GM12878 (cell line): ENCODE data around the gene CCDC91.

Source experiments
- HCFC1 ChIP-seq: fragments of 150-350 bp; IDR thresholded peaks from 2 replicates; pipeline ENCODE4 v1.6.1; 2014; ENCODE audit warnings: low read length
- KDM1A ChIP-seq: fragments of 200-600 bp; sonication (generic); IDR thresholded peaks from 2 replicates; pipeline ENCODE4 v1.6.1; 2016; ENCODE audit warnings: borderline replicate concordance
- MEF2A ChIP-seq: IDR thresholded peaks from 2 replicates; pipeline ENCODE4 v1.6.1; 2011; ENCODE audit warnings: low read depth, mild to moderate bottlenecking, low read length, moderate library complexity; ENCODE audit not compliant: insufficient read depth
- MTA3 ChIP-seq: IDR thresholded peaks from 2 replicates; pipeline ENCODE4 v1.6.1; 2012; ENCODE audit warnings: low read length, inconsistent platforms, borderline replicate concordance
- NFIC ChIP-seq: IDR thresholded peaks from 2 replicates; pipeline ENCODE4 v1.6.1; 2012; ENCODE audit warnings: low read depth, mild to moderate bottlenecking, inconsistent platforms, low read length, moderate library complexity
- POLR2AphosphoS5 ChIP-seq: IDR thresholded peaks from 2 replicates; pipeline ENCODE4 v1.6.1; 2011; ENCODE audit warnings: mild to moderate bottlenecking, low read length, inconsistent platforms
- SMC3 ChIP-seq: IDR thresholded peaks from 2 replicates; pipeline ENCODE4 v1.6.1; 2011; ENCODE audit warnings: low read length, improper control_type of control experiment, borderline replicate concordance
- TF ChIP-seq, protein P1 (sequence below), 3 experiments: IDR thresholded peaks in 2 of 3; conservative IDR thresholded peaks in 1 of 3; 2 replicates each; pipeline ENCODE4 v1.5.1; 2011; ENCODE audit warnings: low read depth in 3 of 3, low read length in 3 of 3, mild to moderate bottlenecking in 3 of 3, control low read depth in 2 of 3, moderate library complexity in 2 of 3, inconsistent platforms in 1 of 3, mixed read lengths in 1 of 3; ENCODE audit not compliant: control insufficient read depth in 2 of 3, insufficient read depth in 1 of 3; ENCODE audit errors: extremely low read depth in 1 of 3
- TF ChIP-seq, protein P2 (sequence below): IDR thresholded peaks from 2 replicates; pipeline ENCODE4 v1.6.1; 2012; ENCODE audit warnings: low read depth, low read length, improper control_type of control experiment
- TF ChIP-seq, protein P3 (sequence below): fragments of 450-650 bp; formaldehyde crosslinking; IDR thresholded peaks from 2 replicates; pipeline ENCODE4 v1.4.0; 2020; ENCODE audit warnings: mild to moderate bottlenecking, moderate library complexity

DNA sequence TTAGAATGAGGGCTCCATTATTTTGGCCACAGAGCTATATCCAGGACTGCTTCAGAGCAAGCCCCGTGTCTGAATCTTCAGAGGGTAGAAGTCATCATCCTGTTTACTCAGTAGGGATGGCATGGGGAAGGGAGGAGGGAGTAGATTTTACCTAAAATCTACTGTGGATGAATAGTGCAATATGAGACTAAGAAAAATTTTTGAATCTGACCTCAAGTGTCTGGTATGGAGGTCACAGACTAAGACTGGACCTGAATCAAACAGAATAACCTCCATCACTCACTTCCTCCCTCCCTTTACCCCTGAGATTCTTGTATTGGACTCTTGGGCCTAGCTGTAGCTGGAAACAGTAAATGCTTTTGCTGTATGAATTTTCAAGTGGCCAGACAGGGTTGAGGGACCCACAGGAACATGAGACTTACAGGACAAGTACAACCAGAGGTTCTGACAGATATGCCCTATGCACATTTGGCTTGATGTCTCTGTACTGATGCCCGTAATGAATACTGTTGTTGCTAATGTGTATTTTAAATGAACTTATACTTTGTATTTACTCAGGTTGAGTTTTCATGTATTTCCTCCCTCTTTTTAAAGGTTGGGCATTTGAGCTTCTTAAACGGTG is 78.5 kb downstream of the CCDC91 start:
- TF ChIP-seq NFIC (no peak), POLR2AphosphoS5 (no peak), MTA3 (no peak), MEF2A (no peak), SMC3 (no peak), KDM1A (no peak), HCFC1 (no peak)
- TF ChIP-seq, protein P1, sequence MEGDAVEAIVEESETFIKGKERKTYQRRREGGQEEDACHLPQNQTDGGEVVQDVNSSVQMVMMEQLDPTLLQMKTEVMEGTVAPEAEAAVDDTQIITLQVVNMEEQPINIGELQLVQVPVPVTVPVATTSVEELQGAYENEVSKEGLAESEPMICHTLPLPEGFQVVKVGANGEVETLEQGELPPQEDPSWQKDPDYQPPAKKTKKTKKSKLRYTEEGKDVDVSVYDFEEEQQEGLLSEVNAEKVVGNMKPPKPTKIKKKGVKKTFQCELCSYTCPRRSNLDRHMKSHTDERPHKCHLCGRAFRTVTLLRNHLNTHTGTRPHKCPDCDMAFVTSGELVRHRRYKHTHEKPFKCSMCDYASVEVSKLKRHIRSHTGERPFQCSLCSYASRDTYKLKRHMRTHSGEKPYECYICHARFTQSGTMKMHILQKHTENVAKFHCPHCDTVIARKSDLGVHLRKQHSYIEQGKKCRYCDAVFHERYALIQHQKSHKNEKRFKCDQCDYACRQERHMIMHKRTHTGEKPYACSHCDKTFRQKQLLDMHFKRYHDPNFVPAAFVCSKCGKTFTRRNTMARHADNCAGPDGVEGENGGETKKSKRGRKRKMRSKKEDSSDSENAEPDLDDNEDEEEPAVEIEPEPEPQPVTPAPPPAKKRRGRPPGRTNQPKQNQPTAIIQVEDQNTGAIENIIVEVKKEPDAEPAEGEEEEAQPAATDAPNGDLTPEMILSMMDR (IDR thresholded peaks at IDR 0.05 in 2 of 3, conservative IDR thresholded peaks at IDR 0.05 in 1 of 3; ENCODE audit: control insufficient read depth in 2 of 3, extremely low read depth in 1 of 3, insufficient read depth in 1 of 3, low read depth in 3 of 3, low read length in 3 of 3) = no peak
- TF ChIP-seq, protein P2, sequence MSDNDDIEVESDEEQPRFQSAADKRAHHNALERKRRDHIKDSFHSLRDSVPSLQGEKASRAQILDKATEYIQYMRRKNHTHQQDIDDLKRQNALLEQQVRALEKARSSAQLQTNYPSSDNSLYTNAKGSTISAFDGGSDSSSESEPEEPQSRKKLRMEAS = no peak
- TF ChIP-seq, protein P3, sequence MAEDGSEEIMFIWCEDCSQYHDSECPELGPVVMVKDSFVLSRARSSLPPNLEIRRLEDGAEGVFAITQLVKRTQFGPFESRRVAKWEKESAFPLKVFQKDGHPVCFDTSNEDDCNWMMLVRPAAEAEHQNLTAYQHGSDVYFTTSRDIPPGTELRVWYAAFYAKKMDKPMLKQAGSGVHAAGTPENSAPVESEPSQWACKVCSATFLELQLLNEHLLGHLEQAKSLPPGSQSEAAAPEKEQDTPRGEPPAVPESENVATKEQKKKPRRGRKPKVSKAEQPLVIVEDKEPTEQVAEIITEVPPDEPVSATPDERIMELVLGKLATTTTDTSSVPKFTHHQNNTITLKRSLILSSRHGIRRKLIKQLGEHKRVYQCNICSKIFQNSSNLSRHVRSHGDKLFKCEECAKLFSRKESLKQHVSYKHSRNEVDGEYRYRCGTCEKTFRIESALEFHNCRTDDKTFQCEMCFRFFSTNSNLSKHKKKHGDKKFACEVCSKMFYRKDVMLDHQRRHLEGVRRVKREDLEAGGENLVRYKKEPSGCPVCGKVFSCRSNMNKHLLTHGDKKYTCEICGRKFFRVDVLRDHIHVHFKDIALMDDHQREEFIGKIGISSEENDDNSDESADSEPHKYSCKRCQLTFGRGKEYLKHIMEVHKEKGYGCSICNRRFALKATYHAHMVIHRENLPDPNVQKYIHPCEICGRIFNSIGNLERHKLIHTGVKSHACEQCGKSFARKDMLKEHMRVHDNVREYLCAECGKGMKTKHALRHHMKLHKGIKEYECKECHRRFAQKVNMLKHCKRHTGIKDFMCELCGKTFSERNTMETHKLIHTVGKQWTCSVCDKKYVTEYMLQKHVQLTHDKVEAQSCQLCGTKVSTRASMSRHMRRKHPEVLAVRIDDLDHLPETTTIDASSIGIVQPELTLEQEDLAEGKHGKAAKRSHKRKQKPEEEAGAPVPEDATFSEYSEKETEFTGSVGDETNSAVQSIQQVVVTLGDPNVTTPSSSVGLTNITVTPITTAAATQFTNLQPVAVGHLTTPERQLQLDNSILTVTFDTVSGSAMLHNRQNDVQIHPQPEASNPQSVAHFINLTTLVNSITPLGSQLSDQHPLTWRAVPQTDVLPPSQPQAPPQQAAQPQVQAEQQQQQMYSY (CRISPR knock-in tag) = no peak
